Measurements from ENCODE around the gene MTA1.

- TF ChIP-seq CTCF (conservative IDR thresholded peaks at IDR 0.05 in 1 of 2, IDR thresholded peaks at IDR 0.05 in 1 of 2; ENCODE audit: extremely low read depth in 1 of 2, insufficient read depth in 1 of 2, low read depth in 1 of 2, low read length in 2 of 2) = no peak
- TF ChIP-seq EZH2 (IDR thresholded peaks at IDR 0.05; ENCODE audit: borderline replicate concordance, low read length) = no peak
Measured at GRCh38 chr14:105492971-105493871, 73.6 kb downstream of the MTA1 start.
